HepG2 (cell line): ENCODE measurements around the gene TTLL10. TPM values are rescaled to one million over a fixed set of nuclear protein-coding genes. Genes with fewer than 3 reads are reported as not detected.

Experiments
- ATRX ChIP-seq: sonication (generic); formaldehyde crosslinking; IDR thresholded peaks from 2 replicates; pipeline ENCODE4 v1.4.0; 2020; ENCODE audit warnings: missing genetic modification reagents, borderline replicate concordance
- BRCA1 ChIP-seq: sonication (generic); formaldehyde crosslinking; IDR thresholded peaks from 2 replicates; pipeline ENCODE4 v1.4.0; 2020; ENCODE audit warnings: missing genetic modification reagents
- KLF13 ChIP-seq: sonication (generic); formaldehyde crosslinking; IDR thresholded peaks from 2 replicates; pipeline ENCODE4 v1.4.0; 2020; ENCODE audit warnings: mild to moderate bottlenecking, missing genetic modification reagents
- LRRFIP1 ChIP-seq: sonication (generic); formaldehyde crosslinking; conservative IDR thresholded peaks from 2 replicates; pipeline ENCODE4 v1.4.0; 2020; ENCODE audit warnings: missing genetic modification reagents
- RFXAP ChIP-seq: sonication (generic); formaldehyde crosslinking; IDR thresholded peaks from 2 replicates; pipeline ENCODE4 v1.4.0; 2020; ENCODE audit warnings: missing genetic modification reagents, borderline replicate concordance
- THAP8 ChIP-seq: sonication (generic); formaldehyde crosslinking; IDR thresholded peaks from 2 replicates; pipeline ENCODE4 v1.5.1; 2020; ENCODE audit warnings: missing genetic modification reagents, mild to moderate bottlenecking, borderline replicate concordance
- ZBTB2 ChIP-seq: sonication (generic); formaldehyde crosslinking; IDR thresholded peaks from 2 replicates; pipeline ENCODE4 v1.8.0; 2022; ENCODE audit warnings: low read depth, missing genetic modification reagents
- ZNF550 ChIP-seq: sonication (generic); formaldehyde crosslinking; IDR thresholded peaks from 2 replicates; pipeline ENCODE4 v1.4.0; 2020; ENCODE audit warnings: mild to moderate bottlenecking, missing genetic modification reagents, borderline replicate concordance
- ZNF564 ChIP-seq: sonication (generic); formaldehyde crosslinking; IDR thresholded peaks from 2 replicates; pipeline ENCODE4 v1.8.1; 2023; ENCODE audit warnings: mild to moderate bottlenecking, missing genetic modification reagents
- ZNF878 ChIP-seq: sonication (generic); formaldehyde crosslinking; IDR thresholded peaks from 2 replicates; pipeline ENCODE4 v1.8.1; 2023; ENCODE audit warnings: mild to moderate bottlenecking, missing genetic modification reagents, moderate library complexity
- polyA plus RNA-seq, 8 experiments: library from polyadenylated mRNA; depleted of rRNA in 3 of 8; stranded (reverse) in 7 of 8; unstranded in 1 of 8; fragments of >200 nt; fragmentation: Illumina TruSeq in 4 of 8; extraction: Trizol in 4 of 8; gene quantifications; 2 replicates each; pipeline versions ENCODE4 v1.2.1 to v1.2.3, GENCODE V29; 2011 to 2016; ENCODE audit warnings: low read depth in 4 of 8, missing spikeins in 1 of 8, mixed read lengths in 1 of 8; ENCODE audit not compliant: insufficient read depth in 1 of 8
- total RNA-seq, 5 experiments: library from RNA; depleted of rRNA; stranded (reverse); fragments of >200 nt; fragmentation: Illumina TruSeq; extraction: Trizol; gene quantifications; 2 replicates each; pipeline ENCODE4 v1.2.3, GENCODE V29; 2016; ENCODE audit warnings: low read depth in 1 of 5
- TF ChIP-seq, protein P1 (sequence below): sonication (generic); formaldehyde crosslinking; IDR thresholded peaks from 2 replicates; pipeline ENCODE4 v1.9.0; 2021; ENCODE audit warnings: missing genetic modification reagents, borderline replicate concordance
- TF ChIP-seq, protein P2 (sequence below): sonication (generic); formaldehyde crosslinking; IDR thresholded peaks from 2 replicates; pipeline ENCODE4 v1.4.0; 2020; ENCODE audit warnings: mild to moderate bottlenecking, missing genetic modification reagents
- TF ChIP-seq, protein P3 (sequence below): sonication (generic); formaldehyde crosslinking; IDR thresholded peaks from 2 replicates; pipeline ENCODE4 v1.4.0; 2020; ENCODE audit warnings: mild to moderate bottlenecking, missing genetic modification reagents
- TF ChIP-seq, protein P4 (sequence below): IDR thresholded peaks from 2 replicates; pipeline ENCODE4 v1.6.1; 2012; ENCODE audit warnings: low read depth, low read length, improper control_type of control experiment

The TTLL10 gene
- total and polyA plus RNA-seq, 2 of the 13 experiments (the other 11 are each of a cell fraction or from before 2014, with no cell fraction given) = not detected

DNA sequence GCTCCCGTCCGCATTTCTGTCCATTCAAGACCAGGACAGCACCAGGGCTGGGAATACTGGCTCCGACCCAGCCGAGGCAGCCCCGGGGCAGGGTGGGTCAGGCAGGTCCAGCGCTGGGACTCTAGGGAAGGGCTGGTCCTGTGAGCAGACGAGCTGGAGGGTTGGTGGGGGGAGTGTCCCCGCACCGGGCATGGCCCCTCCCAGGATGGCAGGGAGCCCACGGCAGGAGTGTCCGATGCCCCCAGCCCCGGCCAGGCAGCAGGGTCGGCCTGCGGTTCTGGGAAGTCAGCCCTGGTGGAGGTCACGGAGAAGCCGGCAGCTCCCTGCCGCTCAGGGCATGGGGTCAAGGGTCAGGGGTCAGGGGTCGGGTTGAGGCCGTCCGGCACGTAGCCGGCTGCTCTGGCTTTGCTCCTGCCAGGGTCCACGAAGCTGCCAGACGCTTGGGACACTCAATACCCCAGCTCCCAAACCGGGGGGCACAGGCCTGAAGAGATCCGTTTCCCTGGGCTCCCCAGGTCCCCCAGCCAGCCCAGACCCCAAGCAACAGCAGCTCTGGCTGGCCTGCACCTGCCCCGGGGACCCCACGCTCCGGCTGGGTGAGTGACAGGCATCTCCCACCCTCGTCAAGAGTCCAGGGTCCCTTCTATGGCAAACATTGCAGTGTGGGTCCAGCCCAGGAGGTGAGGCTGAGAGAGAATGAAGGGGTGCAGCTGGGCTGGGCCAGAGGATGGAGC lies 66.1 kb downstream of the TTLL10 start (continued):
- TF ChIP-seq THAP8 (CRISPR knock-in tag) = no peak
- TF ChIP-seq, protein P1, sequence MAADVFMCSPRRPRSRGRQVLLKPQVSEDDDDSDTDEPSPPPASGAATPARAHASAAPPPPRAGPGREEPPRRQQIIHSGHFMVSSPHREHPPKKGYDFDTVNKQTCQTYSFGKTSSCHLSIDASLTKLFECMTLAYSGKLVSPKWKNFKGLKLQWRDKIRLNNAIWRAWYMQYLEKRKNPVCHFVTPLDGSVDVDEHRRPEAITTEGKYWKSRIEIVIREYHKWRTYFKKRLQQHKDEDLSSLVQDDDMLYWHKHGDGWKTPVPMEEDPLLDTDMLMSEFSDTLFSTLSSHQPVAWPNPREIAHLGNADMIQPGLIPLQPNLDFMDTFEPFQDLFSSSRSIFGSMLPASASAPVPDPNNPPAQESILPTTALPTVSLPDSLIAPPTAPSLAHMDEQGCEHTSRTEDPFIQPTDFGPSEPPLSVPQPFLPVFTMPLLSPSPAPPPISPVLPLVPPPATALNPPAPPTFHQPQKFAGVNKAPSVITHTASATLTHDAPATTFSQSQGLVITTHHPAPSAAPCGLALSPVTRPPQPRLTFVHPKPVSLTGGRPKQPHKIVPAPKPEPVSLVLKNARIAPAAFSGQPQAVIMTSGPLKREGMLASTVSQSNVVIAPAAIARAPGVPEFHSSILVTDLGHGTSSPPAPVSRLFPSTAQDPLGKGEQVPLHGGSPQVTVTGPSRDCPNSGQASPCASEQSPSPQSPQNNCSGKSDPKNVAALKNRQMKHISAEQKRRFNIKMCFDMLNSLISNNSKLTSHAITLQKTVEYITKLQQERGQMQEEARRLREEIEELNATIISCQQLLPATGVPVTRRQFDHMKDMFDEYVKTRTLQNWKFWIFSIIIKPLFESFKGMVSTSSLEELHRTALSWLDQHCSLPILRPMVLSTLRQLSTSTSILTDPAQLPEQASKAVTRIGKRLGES (CRISPR knock-in tag) = no peak
- TF ChIP-seq ZNF564 (CRISPR knock-in tag) = peak; percentile 81
- 0 out of 2 replicates have a peak, but pooled peaks have one; percentile 19 for TF ChIP-seq ZBTB2 (CRISPR knock-in tag)
- no peak for TF ChIP-seq BRCA1 (CRISPR knock-in tag)
- TF ChIP-seq ZNF550 (CRISPR knock-in tag) = no peak
- 0 out of 2 replicates have a peak, but pooled peaks have one; percentile 62 for TF ChIP-seq ZNF878 (CRISPR knock-in tag)
- TF ChIP-seq, protein P2, sequence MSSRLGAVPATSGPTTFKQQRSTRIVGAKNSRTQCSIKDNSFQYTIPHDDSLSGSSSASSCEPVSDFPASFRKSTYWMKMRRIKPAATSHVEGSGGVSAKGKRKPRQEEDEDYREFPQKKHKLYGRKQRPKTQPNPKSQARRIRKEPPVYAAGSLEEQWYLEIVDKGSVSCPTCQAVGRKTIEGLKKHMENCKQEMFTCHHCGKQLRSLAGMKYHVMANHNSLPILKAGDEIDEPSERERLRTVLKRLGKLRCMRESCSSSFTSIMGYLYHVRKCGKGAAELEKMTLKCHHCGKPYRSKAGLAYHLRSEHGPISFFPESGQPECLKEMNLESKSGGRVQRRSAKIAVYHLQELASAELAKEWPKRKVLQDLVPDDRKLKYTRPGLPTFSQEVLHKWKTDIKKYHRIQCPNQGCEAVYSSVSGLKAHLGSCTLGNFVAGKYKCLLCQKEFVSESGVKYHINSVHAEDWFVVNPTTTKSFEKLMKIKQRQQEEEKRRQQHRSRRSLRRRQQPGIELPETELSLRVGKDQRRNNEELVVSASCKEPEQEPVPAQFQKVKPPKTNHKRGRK = no peak
- TF ChIP-seq LRRFIP1 (CRISPR knock-in tag) = no peak
- TF ChIP-seq, protein P3, sequence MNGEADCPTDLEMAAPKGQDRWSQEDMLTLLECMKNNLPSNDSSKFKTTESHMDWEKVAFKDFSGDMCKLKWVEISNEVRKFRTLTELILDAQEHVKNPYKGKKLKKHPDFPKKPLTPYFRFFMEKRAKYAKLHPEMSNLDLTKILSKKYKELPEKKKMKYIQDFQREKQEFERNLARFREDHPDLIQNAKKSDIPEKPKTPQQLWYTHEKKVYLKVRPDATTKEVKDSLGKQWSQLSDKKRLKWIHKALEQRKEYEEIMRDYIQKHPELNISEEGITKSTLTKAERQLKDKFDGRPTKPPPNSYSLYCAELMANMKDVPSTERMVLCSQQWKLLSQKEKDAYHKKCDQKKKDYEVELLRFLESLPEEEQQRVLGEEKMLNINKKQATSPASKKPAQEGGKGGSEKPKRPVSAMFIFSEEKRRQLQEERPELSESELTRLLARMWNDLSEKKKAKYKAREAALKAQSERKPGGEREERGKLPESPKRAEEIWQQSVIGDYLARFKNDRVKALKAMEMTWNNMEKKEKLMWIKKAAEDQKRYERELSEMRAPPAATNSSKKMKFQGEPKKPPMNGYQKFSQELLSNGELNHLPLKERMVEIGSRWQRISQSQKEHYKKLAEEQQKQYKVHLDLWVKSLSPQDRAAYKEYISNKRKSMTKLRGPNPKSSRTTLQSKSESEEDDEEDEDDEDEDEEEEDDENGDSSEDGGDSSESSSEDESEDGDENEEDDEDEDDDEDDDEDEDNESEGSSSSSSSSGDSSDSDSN = peak; percentile 68
- no peak for TF ChIP-seq ATRX (CRISPR knock-in tag)
- TF ChIP-seq KLF13 (CRISPR knock-in tag) = no peak
- TF ChIP-seq RFXAP = peak; percentile 60; the same call in 1 of the 2 replicates
- TF ChIP-seq, protein P4, sequence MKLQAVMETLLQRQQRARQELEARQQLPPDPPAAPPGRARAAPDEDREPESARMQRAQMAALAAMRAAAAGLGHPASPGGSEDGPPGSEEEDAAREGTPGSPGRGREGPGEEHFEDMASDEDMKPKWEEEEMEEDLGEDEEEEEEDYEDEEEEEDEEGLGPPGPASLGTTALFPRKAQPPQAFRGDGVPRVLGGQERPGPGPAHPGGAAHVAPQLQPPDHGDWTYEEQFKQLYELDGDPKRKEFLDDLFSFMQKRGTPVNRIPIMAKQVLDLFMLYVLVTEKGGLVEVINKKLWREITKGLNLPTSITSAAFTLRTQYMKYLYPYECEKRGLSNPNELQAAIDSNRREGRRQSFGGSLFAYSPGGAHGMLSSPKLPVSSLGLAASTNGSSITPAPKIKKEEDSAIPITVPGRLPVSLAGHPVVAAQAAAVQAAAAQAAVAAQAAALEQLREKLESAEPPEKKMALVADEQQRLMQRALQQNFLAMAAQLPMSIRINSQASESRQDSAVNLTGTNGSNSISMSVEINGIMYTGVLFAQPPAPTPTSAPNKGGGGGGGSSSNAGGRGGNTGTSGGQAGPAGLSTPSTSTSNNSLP = no peak
